ENCODE data around the gene IGLL5.

The IGLL5 gene

DNA sequence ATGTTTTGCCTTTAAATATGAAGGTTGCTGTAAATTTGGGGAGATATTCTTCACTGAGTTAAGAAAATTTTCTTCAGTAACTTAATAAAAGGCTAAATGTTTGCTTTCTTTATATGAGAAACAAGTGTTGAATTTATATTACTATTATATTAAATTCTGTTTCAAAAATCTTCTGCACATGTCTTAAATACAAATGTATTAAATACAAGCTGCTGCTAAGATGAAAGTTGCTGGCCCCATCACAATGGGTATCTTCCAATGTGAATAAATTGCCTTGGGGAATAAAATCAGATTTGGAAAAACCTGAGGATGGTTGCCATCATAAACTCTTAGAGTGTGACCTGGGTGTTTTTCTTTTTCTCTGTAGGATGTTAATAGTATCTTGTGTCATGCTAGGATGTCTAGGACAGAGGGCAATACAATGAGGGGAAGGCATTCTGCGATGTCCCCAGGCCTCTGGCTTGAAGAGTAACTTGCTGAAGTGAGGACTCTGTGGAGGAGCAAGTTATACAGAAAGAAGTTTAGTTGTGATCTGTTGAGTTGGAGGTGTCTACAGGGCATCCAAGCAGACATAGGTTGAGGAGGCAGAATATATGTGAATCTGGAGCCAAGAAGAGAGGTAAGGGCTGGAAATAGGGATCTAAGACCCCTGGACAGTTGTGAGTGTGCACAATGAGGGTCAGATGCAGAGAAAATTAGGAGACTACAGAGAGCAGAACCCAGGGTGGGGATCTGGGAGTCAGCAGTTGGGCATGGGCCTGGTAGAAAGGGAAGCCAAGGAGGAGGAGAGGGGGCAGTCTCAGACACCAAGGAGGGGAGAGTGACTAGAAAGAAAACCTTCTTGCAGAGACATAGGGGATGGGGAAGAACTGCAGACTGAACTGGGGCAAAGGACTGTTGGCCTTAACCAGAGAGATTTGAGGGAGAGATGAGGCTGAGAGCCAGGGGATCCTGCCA, 4.8 kb downstream of the IGLL5 start:
- in situ Hi-C loops (cut with HindIII; ENCODE audit: low pct_ligation_motif_present, low sequenced_read_pairs) = no loop called here
- no peak for DNase-seq
- Histone ChIP-seq H3K4me3 (ENCODE audit: low read depth, low read length) (no peak overlapping the region), H3K27me3 (replicated peaks) (peaks cover 44% of the 10 kb centered on the region), H3K27ac (no peak overlapping the region), H3K36me3 (replicated peaks) (no peaks in the 10 kb centered on the region)
- TF ChIP-seq, protein P1, sequence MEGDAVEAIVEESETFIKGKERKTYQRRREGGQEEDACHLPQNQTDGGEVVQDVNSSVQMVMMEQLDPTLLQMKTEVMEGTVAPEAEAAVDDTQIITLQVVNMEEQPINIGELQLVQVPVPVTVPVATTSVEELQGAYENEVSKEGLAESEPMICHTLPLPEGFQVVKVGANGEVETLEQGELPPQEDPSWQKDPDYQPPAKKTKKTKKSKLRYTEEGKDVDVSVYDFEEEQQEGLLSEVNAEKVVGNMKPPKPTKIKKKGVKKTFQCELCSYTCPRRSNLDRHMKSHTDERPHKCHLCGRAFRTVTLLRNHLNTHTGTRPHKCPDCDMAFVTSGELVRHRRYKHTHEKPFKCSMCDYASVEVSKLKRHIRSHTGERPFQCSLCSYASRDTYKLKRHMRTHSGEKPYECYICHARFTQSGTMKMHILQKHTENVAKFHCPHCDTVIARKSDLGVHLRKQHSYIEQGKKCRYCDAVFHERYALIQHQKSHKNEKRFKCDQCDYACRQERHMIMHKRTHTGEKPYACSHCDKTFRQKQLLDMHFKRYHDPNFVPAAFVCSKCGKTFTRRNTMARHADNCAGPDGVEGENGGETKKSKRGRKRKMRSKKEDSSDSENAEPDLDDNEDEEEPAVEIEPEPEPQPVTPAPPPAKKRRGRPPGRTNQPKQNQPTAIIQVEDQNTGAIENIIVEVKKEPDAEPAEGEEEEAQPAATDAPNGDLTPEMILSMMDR (IDR thresholded peaks at IDR 0.05; ENCODE audit: low read depth, low read length, missing control alignments) = no peak

DNA sequence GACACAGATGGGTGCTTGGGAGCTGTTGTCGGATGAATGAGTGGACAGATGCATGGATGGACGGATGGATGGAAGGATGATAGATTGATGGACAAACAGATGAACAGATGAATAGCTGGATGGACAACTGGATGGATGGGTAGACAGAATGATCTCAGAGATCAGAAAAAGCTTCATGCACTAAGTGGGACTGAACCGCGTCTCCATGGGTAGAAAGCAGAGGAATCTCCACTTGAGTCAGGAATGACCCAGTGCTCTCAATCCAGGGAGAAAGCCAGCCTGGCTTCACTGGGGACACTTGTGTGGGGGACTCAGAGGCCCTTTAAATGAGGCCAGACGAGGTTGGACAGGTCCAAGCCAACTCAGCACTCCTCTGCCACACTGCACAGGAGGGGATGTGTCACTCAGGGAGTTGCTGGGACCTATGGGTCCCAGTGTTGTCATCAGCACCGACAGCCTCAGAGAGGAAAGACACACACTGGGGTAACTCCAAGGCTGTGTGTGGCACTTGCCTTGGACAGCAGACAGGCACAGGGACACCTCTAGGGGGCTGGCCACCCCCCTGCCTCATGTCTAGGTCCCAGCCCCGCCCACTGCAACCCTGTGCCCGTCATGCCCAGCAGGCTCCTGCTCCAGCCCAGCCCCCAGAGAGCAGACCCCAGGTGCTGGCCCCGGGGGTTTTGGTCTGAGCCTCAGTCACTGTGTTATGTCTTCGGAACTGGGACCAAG, 5.6 kb downstream of the IGLL5 start:
- H3K36me3 ChIP-seq (replicated peaks) = no peaks in the 10 kb centered on the region
- TF ChIP-seq, protein P1 (IDR thresholded peaks at IDR 0.05; ENCODE audit: low read depth, low read length, missing control alignments) = no peak
- DNase-seq = no peak
- H3K27ac ChIP-seq = no peak overlapping the region
- in situ Hi-C loops (cut with HindIII; ENCODE audit: low pct_ligation_motif_present, low sequenced_read_pairs) = no loop called here
- peaks cover 48% of the 10 kb centered on the region for H3K27me3 ChIP-seq (replicated peaks)
- no peak overlapping the region for H3K4me3 ChIP-seq (ENCODE audit: low read depth, low read length)

DNA sequence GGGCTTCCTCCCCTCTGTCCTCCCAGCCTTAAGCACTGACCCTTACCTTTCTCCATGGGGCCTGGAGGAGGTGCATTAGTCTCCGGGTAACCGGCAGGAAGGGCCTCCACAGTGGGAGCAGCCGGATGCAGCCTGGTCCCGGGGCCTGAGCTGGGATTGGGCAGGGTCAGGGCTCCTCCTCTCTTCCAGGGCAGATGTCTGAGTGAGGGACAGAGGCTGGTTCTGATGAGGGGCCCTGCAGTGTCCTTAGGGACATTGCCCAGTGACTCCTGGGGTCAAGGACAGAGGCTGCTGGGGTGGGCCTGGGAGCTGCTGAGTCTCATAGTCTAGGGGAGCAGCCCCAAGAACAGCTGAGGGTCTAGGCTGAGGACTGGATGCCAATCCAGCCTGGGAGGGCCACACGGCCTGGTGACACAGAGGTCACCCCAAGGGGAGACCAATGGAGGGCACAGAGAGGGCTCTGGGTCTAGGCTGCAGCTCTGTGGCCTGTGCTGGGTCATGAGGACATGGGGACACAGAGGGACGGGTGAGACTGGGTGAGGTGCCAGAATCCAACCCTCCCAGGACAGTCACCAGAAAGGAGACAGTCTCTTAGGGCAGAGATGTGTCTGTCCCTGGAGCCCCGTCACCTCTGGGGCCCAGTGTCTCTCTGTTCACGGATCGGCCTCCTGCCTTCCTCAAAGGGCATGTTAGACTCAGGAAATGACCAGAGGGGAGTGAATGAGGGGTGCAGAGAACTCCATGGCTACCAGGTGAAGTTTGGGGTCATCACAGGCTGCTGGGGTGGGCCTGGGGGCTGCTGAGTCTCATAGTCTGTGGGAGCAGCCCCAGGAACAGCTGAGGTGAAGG, 6.5 kb downstream of the IGLL5 start:
- DNase-seq = no peak
- Histone ChIP-seq H3K27me3 (replicated peaks) (peaks cover 44% of the 10 kb centered on the region), H3K4me3 (ENCODE audit: low read depth, low read length) (no peak overlapping the region), H3K36me3 (replicated peaks) (no peaks in the 10 kb centered on the region), H3K27ac (no peak overlapping the region)
- TF ChIP-seq, protein P1 (IDR thresholded peaks at IDR 0.05; ENCODE audit: low read depth, low read length, missing control alignments) = no peak
- in situ Hi-C loops (cut with HindIII; ENCODE audit: low pct_ligation_motif_present, low sequenced_read_pairs) = no loop called here

DNA sequence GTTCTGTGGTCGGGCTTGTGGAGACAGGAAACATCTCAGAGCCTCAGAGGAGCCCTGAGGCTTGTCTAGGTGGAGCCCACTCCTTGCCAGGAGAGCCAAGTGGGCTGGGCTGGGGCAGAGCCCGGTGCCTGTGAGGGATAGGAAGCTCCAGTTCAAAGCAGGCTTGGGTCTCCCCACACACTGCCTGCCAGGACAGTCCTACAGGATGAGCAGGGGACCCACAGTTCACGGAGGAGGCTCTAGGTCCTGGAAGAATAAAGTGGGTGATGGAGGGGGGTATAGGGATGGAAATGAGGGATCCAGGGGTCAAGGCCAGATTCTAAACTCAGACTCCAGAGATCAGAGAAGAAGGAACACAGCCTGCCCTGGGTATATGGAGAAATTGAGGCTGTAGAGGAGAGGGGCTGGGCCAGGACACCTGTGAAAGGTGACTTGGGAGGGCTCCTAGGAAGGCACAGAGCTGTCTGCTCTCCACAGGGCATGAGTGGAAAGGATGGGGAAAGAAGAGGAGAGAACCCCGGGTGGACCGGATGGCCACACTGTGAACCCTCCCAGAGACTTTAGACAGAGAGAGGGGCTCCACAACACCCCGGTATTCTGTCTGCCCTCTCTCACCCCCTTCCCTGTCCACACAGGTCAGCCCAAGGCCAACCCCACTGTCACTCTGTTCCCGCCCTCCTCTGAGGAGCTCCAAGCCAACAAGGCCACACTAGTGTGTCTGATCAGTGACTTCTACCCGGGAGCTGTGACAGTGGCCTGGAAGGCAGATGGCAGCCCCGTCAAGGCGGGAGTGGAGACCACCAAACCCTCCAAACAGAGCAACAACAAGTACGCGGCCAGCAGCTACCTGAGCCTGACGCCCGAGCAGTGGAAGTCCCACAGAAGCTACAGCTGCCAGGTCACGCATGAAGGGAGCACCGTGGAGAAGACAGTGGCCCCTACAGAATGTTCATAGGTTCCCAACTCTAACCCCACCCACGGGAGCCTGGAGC, 7.4 kb downstream of the IGLL5 start:
- H3K36me3 ChIP-seq (replicated peaks) = no peaks in the 10 kb centered on the region
- in situ Hi-C loops (cut with HindIII; ENCODE audit: low pct_ligation_motif_present, low sequenced_read_pairs) = no loop called here
- H3K4me3 ChIP-seq (ENCODE audit: low read depth, low read length) = no peak overlapping the region
- peaks cover 39% of the 10 kb centered on the region for H3K27me3 ChIP-seq (replicated peaks)
- H3K27ac ChIP-seq = no peak overlapping the region
- TF ChIP-seq, protein P1 (IDR thresholded peaks at IDR 0.05; ENCODE audit: low read depth, low read length, missing control alignments) = no peak
- DNase-seq = no peak

Data from brain microvascular endothelial cell (primary cell).